Colonic mucosa (tissue), 4 donors: ENCODE results near the gene F2RL3. TPM values are rescaled to one million over a fixed set of nuclear protein-coding genes. Genes with fewer than 3 reads are reported as not detected.

ENCODE experiments used
- DNase-seq: peaks from one replicate; pipeline ENCODE4 v3.0.0-alpha.2; 2020
- H3K27ac ChIP-seq: fragments of 200-600 bp; one replicate; pipeline ENCODE4 v1.8.0; 2021
- H3K27me3 ChIP-seq: fragments of 200-600 bp; one replicate; pipeline ENCODE4 v1.8.0; 2021
- H3K36me3 ChIP-seq: fragments of 200-600 bp; one replicate; pipeline ENCODE4 v1.8.0; 2021
- H3K4me1 ChIP-seq: fragments of 200-600 bp; one replicate; pipeline ENCODE4 v1.8.0; 2021; ENCODE audit warnings: mild to moderate bottlenecking
- H3K4me3 ChIP-seq: fragments of 200-600 bp; one replicate; pipeline ENCODE4 v1.8.0; 2021
- H3K9ac ChIP-seq, 2 donors: one replicate each; pipeline ENCODE4 v1.7.0; 2013; ENCODE audit warnings: control low read depth in 2 of 2, low read depth in 2 of 2, low read length in 2 of 2
- H3K9me3 ChIP-seq: fragments of 200-600 bp; one replicate; pipeline ENCODE4 v1.8.0; 2021
- CTCF ChIP-seq: fragments of 200-600 bp; IDR thresholded peaks from one replicate; pipeline ENCODE4 v1.8.0; 2022; ENCODE audit warnings: antibody characterized with exemption, mild to moderate bottlenecking
- intact Hi-C: fragments of 100-400 bp; cut with DNase I; formaldehyde crosslinking; loops from one replicate; pipeline ENCODE4 v1.14.1; 2022
- total RNA-seq, 2 donors: library from RNA; stranded (reverse); fragmentation: NEBNext Ultra II Directional in 1 of 2; extraction: Animal tissue kit (Norgen Biotek cat#: 25700) in 1 of 2; gene quantifications; one replicate each; pipeline ENCODE4 v1.2.1, GENCODE V29; 2021
- donor health status: healthy.
- donor health status: DM: no; HTN: no; CAD: no.
- donor health status: DM: no; HTN: no; CAD: no.

The F2RL3 gene
- total RNA-seq, 2 donors from 2014 or later: 0.84 to 0.98 TPM

DNA sequence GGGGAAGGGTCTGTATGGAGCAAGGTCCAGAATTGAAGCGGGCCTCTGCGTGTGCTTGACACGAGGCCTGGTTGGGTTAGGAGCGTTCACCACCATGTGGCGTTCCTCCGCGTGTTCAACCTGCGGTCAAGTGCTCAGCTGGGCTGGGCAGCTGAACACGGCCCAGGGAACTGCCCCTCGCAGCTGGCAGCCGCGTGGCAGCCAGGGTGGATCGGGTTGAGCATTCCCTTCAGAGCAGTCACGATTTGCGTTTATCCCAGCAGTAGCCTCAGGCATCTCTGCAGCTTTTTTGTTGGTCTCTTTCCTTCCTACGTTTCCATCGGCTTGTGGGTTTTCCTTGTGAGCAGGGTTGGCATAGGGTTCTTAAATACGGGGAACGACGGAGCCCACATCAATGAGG is 28.7 kb upstream of the F2RL3 start:
- Histone ChIP-seq H3K36me3 (no peaks in the 10 kb centered on the region), H3K4me3 (no peak overlapping the region), H3K27me3 (no peaks in the 10 kb centered on the region), H3K9ac (no peak overlapping the region), H3K4me1 (no peaks in the 10 kb centered on the region), H3K27ac (no peak overlapping the region), H3K9me3 (no peaks in the 10 kb centered on the region)
- intact Hi-C loops: no loop called here
- no peak for DNase-seq
- TF ChIP-seq CTCF: no peak

DNA sequence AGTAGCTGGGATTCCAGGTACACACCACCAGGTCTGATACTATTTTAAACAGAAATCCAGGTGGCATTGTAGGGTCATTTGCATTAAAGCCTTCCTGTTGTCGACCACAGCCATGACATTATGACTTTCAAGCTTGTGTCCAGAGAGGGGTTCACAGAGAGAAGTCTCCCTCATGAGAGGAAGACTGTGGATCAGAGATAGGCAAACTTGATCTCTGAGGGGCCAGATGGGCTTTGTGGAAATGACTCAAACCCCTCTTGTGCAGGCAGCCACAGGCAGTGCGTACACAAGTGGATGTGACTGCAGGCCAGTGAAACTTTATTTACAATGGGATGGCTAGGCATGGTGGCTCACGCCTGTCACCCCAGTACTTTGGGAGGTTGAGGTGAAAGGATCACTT is 27.8 kb upstream of the F2RL3 start:
- intact Hi-C loops: no loop called here
- Histone ChIP-seq H3K4me1 (no peaks in the 10 kb centered on the region), H3K9me3 (no peaks in the 10 kb centered on the region), H3K4me3 (no peak overlapping the region), H3K27ac (no peak overlapping the region), H3K27me3 (no peaks in the 10 kb centered on the region), H3K36me3 (no peaks in the 10 kb centered on the region), H3K9ac (no peak overlapping the region)
- TF ChIP-seq CTCF: no peak
- no peak for DNase-seq

GRCh38 chr19:16861834-16862233 is 27.0 kb upstream of the F2RL3 start:
- H3K4me3 ChIP-seq: no peak overlapping the region
- H3K27me3 ChIP-seq: no peaks in the 10 kb centered on the region
- no peaks in the 10 kb centered on the region for H3K9me3 ChIP-seq
- no peak for DNase-seq
- intact Hi-C loops: no loop called here
- H3K27ac ChIP-seq: no peak overlapping the region
- no peaks in the 10 kb centered on the region for H3K4me1 ChIP-seq
- no peaks in the 10 kb centered on the region for H3K36me3 ChIP-seq
- no peak for TF ChIP-seq CTCF
- H3K9ac ChIP-seq: no peak overlapping the region

DNA sequence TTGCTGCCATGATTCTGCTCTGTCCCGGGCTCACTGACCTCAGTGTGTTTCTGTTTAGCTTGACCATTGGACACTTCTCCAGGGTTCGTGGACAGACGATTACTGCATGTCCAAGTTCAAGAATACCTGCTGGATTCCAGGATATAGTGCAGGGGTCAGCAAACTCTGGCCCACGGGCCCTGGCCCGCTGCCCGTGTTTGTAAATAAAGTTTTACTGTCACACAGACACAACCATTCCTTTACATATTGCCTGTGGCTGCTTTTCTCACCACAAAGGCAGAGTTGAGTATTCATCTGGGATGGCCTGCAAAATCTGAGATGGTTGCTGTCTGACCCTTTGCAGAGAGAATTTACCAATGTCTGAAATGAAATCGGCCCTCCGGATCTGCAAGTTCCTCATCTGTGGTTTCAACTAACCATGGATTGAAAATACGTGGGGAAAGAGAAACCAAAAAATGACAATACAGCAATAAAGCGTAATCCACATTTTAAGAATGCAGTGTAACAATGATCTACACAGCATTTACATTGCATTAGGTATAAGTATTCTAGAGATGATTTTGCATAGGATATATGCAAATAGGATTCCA is 25.9 kb upstream of the F2RL3 start:
- intact Hi-C loops: no loop called here
- H3K9ac ChIP-seq: no peak overlapping the region
- no peaks in the 10 kb centered on the region for H3K27me3 ChIP-seq
- no peak overlapping the region for H3K4me3 ChIP-seq
- no peak for DNase-seq
- peaks cover 9% of the 10 kb centered on the region for H3K36me3 ChIP-seq
- H3K9me3 ChIP-seq: no peaks in the 10 kb centered on the region
- no peak for TF ChIP-seq CTCF
- H3K27ac ChIP-seq: no peak overlapping the region
- no peaks in the 10 kb centered on the region for H3K4me1 ChIP-seq

- no peaks in the 10 kb centered on the region for H3K4me1 ChIP-seq
- no peaks in the 10 kb centered on the region for H3K27me3 ChIP-seq
- TF ChIP-seq CTCF: no peak
- no peak overlapping the region for H3K4me3 ChIP-seq
- H3K9ac ChIP-seq: no peak overlapping the region
- DNase-seq: no peak
- intact Hi-C loops: no loop called here
- no peaks in the 10 kb centered on the region for H3K9me3 ChIP-seq
- no peak overlapping the region for H3K27ac ChIP-seq
- peaks cover 9% of the 10 kb centered on the region for H3K36me3 ChIP-seq
Observed at GRCh38 chr19:16867211-16867610, 21.6 kb upstream of the F2RL3 start.
